HepG2 (cell line): ENCODE data around the gene SLC4A11. TPM values are rescaled to one million over a fixed set of nuclear protein-coding genes. Genes with fewer than 3 reads are reported as not detected.

Experiments
- HOMEZ ChIP-seq: IDR thresholded peaks from 2 replicates; pipeline ENCODE4 v1.6.1; 2016; ENCODE audit warnings: low read depth
- JUNB ChIP-seq: sonication (generic); formaldehyde crosslinking; IDR thresholded peaks from 2 replicates; pipeline ENCODE4 v1.8.0; 2022; ENCODE audit warnings: missing genetic modification reagents, mild to moderate bottlenecking, borderline replicate concordance
- KLF16 ChIP-seq, 2 experiments: sonication (generic) in 1 of 2; formaldehyde crosslinking in 1 of 2; IDR thresholded peaks; 2 replicates each; pipeline versions ENCODE4 v1.6.1 to v1.8.0; 2016 to 2023; ENCODE audit warnings: missing genetic modification reagents in 2 of 2, missing compliant biosample characterization in 1 of 2
- TBL1XR1 ChIP-seq: fragments of 150-350 bp; IDR thresholded peaks from 2 replicates; pipeline ENCODE4 v1.6.1; 2014; ENCODE audit warnings: borderline replicate concordance, low read length; ENCODE audit not compliant: partially characterized antibody
- ZNF205 ChIP-seq: IDR thresholded peaks from 2 replicates; pipeline ENCODE4 v1.6.1; 2018; ENCODE audit warnings: missing biosample characterization, missing genetic modification reagents
- ZNF687 ChIP-seq: sonication (generic); formaldehyde crosslinking; IDR thresholded peaks from 2 replicates; pipeline ENCODE4 v1.5.1; 2020; ENCODE audit warnings: mild to moderate bottlenecking, missing genetic modification reagents, moderate library complexity
- ZNF746 ChIP-seq: sonication (generic); formaldehyde crosslinking; IDR thresholded peaks from 2 replicates; pipeline ENCODE4 v1.8.0; 2022; ENCODE audit warnings: mild to moderate bottlenecking, missing genetic modification reagents
- polyA plus RNA-seq, 8 experiments: library from polyadenylated mRNA; depleted of rRNA in 3 of 8; stranded (reverse) in 7 of 8; unstranded in 1 of 8; fragments of >200 nt; fragmentation: Illumina TruSeq in 4 of 8; extraction: Trizol in 4 of 8; gene quantifications; 2 replicates each; pipeline versions ENCODE4 v1.2.1 to v1.2.3, GENCODE V29; 2011 to 2016; ENCODE audit warnings: low read depth in 4 of 8, missing spikeins in 1 of 8, mixed read lengths in 1 of 8; ENCODE audit not compliant: insufficient read depth in 1 of 8
- total RNA-seq, 5 experiments: library from RNA; depleted of rRNA; stranded (reverse); fragments of >200 nt; fragmentation: Illumina TruSeq; extraction: Trizol; gene quantifications; 2 replicates each; pipeline ENCODE4 v1.2.3, GENCODE V29; 2016; ENCODE audit warnings: low read depth in 1 of 5
- TF ChIP-seq, protein P1 (sequence below), 2 experiments: sonication (generic) in 1 of 2; formaldehyde crosslinking in 1 of 2; IDR thresholded peaks; 2 replicates each; pipeline versions ENCODE4 v1.4.0 to v1.6.1; 2018 to 2020; ENCODE audit warnings: missing genetic modification reagents in 2 of 2, borderline replicate concordance in 1 of 2, low read depth in 1 of 2, mild to moderate bottlenecking in 1 of 2, missing biosample characterization in 1 of 2

SLC4A11 gene
- total and polyA plus RNA-seq, 2 of the 13 experiments (the other 11 are each of a cell fraction or from before 2014, with no cell fraction given): 3.9 to 27.0 TPM

- TF ChIP-seq HOMEZ (CRISPR knock-in tag) (0 out of 2 replicates have a peak, but pooled peaks have one; percentile 20), JUNB (CRISPR knock-in tag) (no peak), TBL1XR1 (peak; percentile 96), KLF16 (CRISPR knock-in tag; IDR thresholded peaks at IDR 0.05) (no peak), ZNF205 (CRISPR knock-in tag) (peak; percentile 73; the same call in 1 of the 2 replicates), ZNF746 (CRISPR knock-in tag) (peak; percentile 19; the same call in 1 of the 2 replicates), ZNF687 (CRISPR knock-in tag) (peak; percentile 97)
- TF ChIP-seq, protein P1, sequence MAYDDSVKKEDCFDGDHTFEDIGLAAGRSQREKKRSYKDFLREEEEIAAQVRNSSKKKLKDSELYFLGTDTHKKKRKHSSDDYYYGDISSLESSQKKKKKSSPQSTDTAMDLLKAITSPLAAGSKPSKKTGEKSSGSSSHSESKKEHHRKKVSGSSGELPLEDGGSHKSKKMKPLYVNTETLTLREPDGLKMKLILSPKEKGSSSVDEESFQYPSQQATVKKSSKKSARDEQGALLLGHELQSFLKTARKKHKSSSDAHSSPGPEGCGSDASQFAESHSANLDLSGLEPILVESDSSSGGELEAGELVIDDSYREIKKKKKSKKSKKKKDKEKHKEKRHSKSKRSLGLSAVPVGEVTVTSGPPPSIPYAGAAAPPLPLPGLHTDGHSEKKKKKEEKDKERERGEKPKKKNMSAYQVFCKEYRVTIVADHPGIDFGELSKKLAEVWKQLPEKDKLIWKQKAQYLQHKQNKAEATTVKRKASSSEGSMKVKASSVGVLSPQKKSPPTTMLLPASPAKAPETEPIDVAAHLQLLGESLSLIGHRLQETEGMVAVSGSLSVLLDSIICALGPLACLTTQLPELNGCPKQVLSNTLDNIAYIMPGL (CRISPR knock-in tag; IDR thresholded peaks at IDR 0.05; ENCODE audit: borderline replicate concordance in 1 of 2, low read depth in 1 of 2): peak in 1 of 2 experiments; percentile 70; a peak in 2 of 4 replicates
Observed at GRCh38 chr20:3231889-3232588, 7.0 kb downstream of the SLC4A11 start (continued).
